BLaER1 (cell line): ENCODE results near the gene BMI1.

ENCODE experiments used
- H3K27ac ChIP-seq: shearing (Covaris generic); formaldehyde crosslinking; 2 replicates; pipeline ENCODE4 v1.8.1; 2022
- H3K27me3 ChIP-seq: shearing (Covaris generic); formaldehyde crosslinking; 2 replicates; pipeline ENCODE4 v1.8.1; 2022
- H3K36me3 ChIP-seq: shearing (Covaris generic); formaldehyde crosslinking; 2 replicates; pipeline ENCODE4 v1.8.1; 2022
- H3K4me1 ChIP-seq: shearing (Covaris generic); formaldehyde crosslinking; 2 replicates; pipeline ENCODE4 v1.8.1; 2022
- H3K4me2 ChIP-seq: shearing (Covaris generic); formaldehyde crosslinking; 2 replicates; pipeline ENCODE4 v1.8.1; 2022
- H3K4me3 ChIP-seq: shearing (Covaris generic); formaldehyde crosslinking; 2 replicates; pipeline ENCODE4 v1.8.1; 2022
- H3K9ac ChIP-seq: shearing (Covaris generic); formaldehyde crosslinking; 2 replicates; pipeline ENCODE4 v1.8.1; 2022
- H3K9me3 ChIP-seq: shearing (Covaris generic); formaldehyde crosslinking; 2 replicates; pipeline ENCODE4 v1.8.1; 2022
- H4K20me1 ChIP-seq: shearing (Covaris generic); formaldehyde crosslinking; 2 replicates; pipeline ENCODE4 v1.8.1; 2022
- Cebpa-rat ChIP-seq: shearing (Covaris generic); IDR thresholded peaks from 2 replicates; pipeline ENCODE4 v1.8.1; 2022

The BMI1 gene

GRCh38 chr10:22365233-22365632 is 44.3 kb downstream of the BMI1 start:
- no peaks in the 10 kb centered on the region for H4K20me1 ChIP-seq

GRCh38 chr10:22365644-22366434 is 44.9 kb downstream of the BMI1 start:
- Histone ChIP-seq H3K4me2 (no peak overlapping the region), H3K36me3 (0 out of 2 replicates have a peak, but pooled peaks cover 4% of the 10 kb centered on the region), H4K20me1 (no peaks in the 10 kb centered on the region), H3K9ac (no peak overlapping the region), H3K27me3 (no peaks in the 10 kb centered on the region), H3K4me1 (peaks cover 12% of the 10 kb centered on the region), H3K4me3 (no peak overlapping the region), H3K9me3 (no peaks in the 10 kb centered on the region), H3K27ac (no peak overlapping the region)
- TF ChIP-seq Cebpa-rat: no peak

More at GRCh38 chr10:22365233-22365632, 44.3 kb downstream of the BMI1 start:
- H3K4me3 ChIP-seq: no peak overlapping the region
- H3K27ac ChIP-seq: no peak overlapping the region
- H3K4me1 ChIP-seq: peaks cover 7% of the 10 kb centered on the region
- no peaks in the 10 kb centered on the region for H3K9me3 ChIP-seq
- no peaks in the 10 kb centered on the region for H3K27me3 ChIP-seq
- H3K9ac ChIP-seq: no peak overlapping the region
- H3K4me2 ChIP-seq: no peak overlapping the region
- no peak for TF ChIP-seq Cebpa-rat
- H3K36me3 ChIP-seq: 0 out of 2 replicates have a peak, but pooled peaks cover 4% of the 10 kb centered on the region

GRCh38 chr10:22366435-22366703 is 45.5 kb downstream of the BMI1 start:
- no peak overlapping the region for H3K4me3 ChIP-seq
- no peaks in the 10 kb centered on the region for H4K20me1 ChIP-seq

GRCh38 chr10:22366771-22367170 is 45.9 kb downstream of the BMI1 start:
- 0 out of 2 replicates have a peak, but pooled peaks cover 4% of the 10 kb centered on the region for H3K36me3 ChIP-seq
- H3K27ac ChIP-seq: no peak overlapping the region
- H3K27me3 ChIP-seq: no peaks in the 10 kb centered on the region
- no peak overlapping the region for H3K4me3 ChIP-seq
- TF ChIP-seq Cebpa-rat: no peak
- H3K9ac ChIP-seq: no peak overlapping the region
- H4K20me1 ChIP-seq: no peaks in the 10 kb centered on the region
- H3K4me2 ChIP-seq: no peak overlapping the region
- peaks cover 13% of the 10 kb centered on the region for H3K4me1 ChIP-seq
- no peaks in the 10 kb centered on the region for H3K9me3 ChIP-seq

More at GRCh38 chr10:22366435-22366703, 45.5 kb downstream of the BMI1 start:
- Histone ChIP-seq H3K9me3 (no peaks in the 10 kb centered on the region), H3K4me1 (peaks cover 13% of the 10 kb centered on the region), H3K27ac (no peak overlapping the region), H3K27me3 (no peaks in the 10 kb centered on the region), H3K36me3 (0 out of 2 replicates have a peak, but pooled peaks cover 4% of the 10 kb centered on the region), H3K9ac (no peak overlapping the region), H3K4me2 (no peak overlapping the region)
- TF ChIP-seq Cebpa-rat: no peak

- Histone ChIP-seq H3K27me3 (no peaks in the 10 kb centered on the region), H3K27ac (no peak overlapping the region), H3K9me3 (no peaks in the 10 kb centered on the region), H3K36me3 (0 out of 2 replicates have a peak, but pooled peaks cover 4% of the 10 kb centered on the region), H3K9ac (no peak overlapping the region), H3K4me3 (no peak overlapping the region), H4K20me1 (no peaks in the 10 kb centered on the region), H3K4me1 (peaks cover 13% of the 10 kb centered on the region), H3K4me2 (no peak overlapping the region)
- TF ChIP-seq Cebpa-rat: no peak
These were observed 46.6 kb downstream of the BMI1 start for GRCh38 chr10:22367471-22367870.

GRCh38 chr10:22368402-22368801 is 47.5 kb downstream of the BMI1 start:
- no peaks in the 10 kb centered on the region for H4K20me1 ChIP-seq
- no peak for TF ChIP-seq Cebpa-rat
- no peak overlapping the region for H3K9ac ChIP-seq
- 0 out of 2 replicates have a peak overlapping the region, but pooled peaks have one; percentile 2 for H3K4me2 ChIP-seq
- H3K4me1 ChIP-seq: peaks cover 13% of the 10 kb centered on the region
- H3K4me3 ChIP-seq: no peak overlapping the region
- H3K9me3 ChIP-seq: no peaks in the 10 kb centered on the region
- H3K27ac ChIP-seq: no peak overlapping the region
- H3K27me3 ChIP-seq: no peaks in the 10 kb centered on the region
- 0 out of 2 replicates have a peak, but pooled peaks cover 4% of the 10 kb centered on the region for H3K36me3 ChIP-seq

GRCh38 chr10:22368981-22369380 is 48.1 kb downstream of the BMI1 start:
- no peaks in the 10 kb centered on the region for H3K27me3 ChIP-seq
- no peaks in the 10 kb centered on the region for H3K9me3 ChIP-seq
- no peaks in the 10 kb centered on the region for H4K20me1 ChIP-seq
- H3K4me2 ChIP-seq: no peak overlapping the region
- TF ChIP-seq Cebpa-rat: no peak
- no peak overlapping the region for H3K27ac ChIP-seq
- 0 out of 2 replicates have a peak, but pooled peaks cover 4% of the 10 kb centered on the region for H3K36me3 ChIP-seq
- H3K9ac ChIP-seq: no peak overlapping the region
- H3K4me1 ChIP-seq: peaks cover 13% of the 10 kb centered on the region
- no peak overlapping the region for H3K4me3 ChIP-seq

- Histone ChIP-seq H3K27ac (no peak overlapping the region), H3K9me3 (no peaks in the 10 kb centered on the region), H3K4me2 (no peak overlapping the region), H3K36me3 (0 out of 2 replicates have a peak, but pooled peaks cover 4% of the 10 kb centered on the region), H3K27me3 (no peaks in the 10 kb centered on the region), H3K4me3 (no peak overlapping the region), H3K9ac (no peak overlapping the region), H3K4me1 (peaks cover 13% of the 10 kb centered on the region), H4K20me1 (no peaks in the 10 kb centered on the region)
- no peak for TF ChIP-seq Cebpa-rat
These were observed 48.7 kb downstream of the BMI1 start for GRCh38 chr10:22369434-22370072.

GRCh38 chr10:22370320-22370719 is 49.4 kb downstream of the BMI1 start:
- Histone ChIP-seq H3K27ac (no peak overlapping the region), H3K4me2 (peak overlapping the region; percentile 52), H3K9ac (no peak overlapping the region), H3K4me1 (peaks cover 13% of the 10 kb centered on the region), H3K27me3 (no peaks in the 10 kb centered on the region), H4K20me1 (no peaks in the 10 kb centered on the region), H3K9me3 (no peaks in the 10 kb centered on the region), H3K4me3 (no peak overlapping the region), H3K36me3 (0 out of 2 replicates have a peak, but pooled peaks cover 4% of the 10 kb centered on the region)
- no peak for TF ChIP-seq Cebpa-rat

- Histone ChIP-seq H3K4me1 (peaks cover 13% of the 10 kb centered on the region), H4K20me1 (no peaks in the 10 kb centered on the region), H3K4me3 (no peak overlapping the region), H3K4me2 (no peak overlapping the region), H3K9me3 (no peaks in the 10 kb centered on the region), H3K27me3 (no peaks in the 10 kb centered on the region), H3K27ac (no peak overlapping the region), H3K9ac (no peak overlapping the region), H3K36me3 (no peaks in the 10 kb centered on the region)
- no peak for TF ChIP-seq Cebpa-rat
These were observed 51.4 kb downstream of the BMI1 start for GRCh38 chr10:22372298-22372697.
